WTC11 (cell line): Measurements from ENCODE around the gene SLC48A1. TPM values are rescaled to one million over a fixed set of nuclear protein-coding genes. Genes with fewer than 3 reads are reported as not detected.

ENCODE experiments used
- ATAC-seq: fragments of 200-7000 bp; cut with Tn5 transposase; 2 replicates; pipeline ENCODE4 v1.10.0; 2021; ENCODE audit warnings: mild to moderate bottlenecking, moderate library complexity
- CTCF ChIA-PET: fragments of 300-600 bp; sonication (Branson Sonifier 250); formaldehyde crosslinking; loops from one replicate; lab custom pipeline; 2021; ENCODE audit warnings: antibody characterized with exemption; lab: Charles Lee
- POLR2A ChIA-PET: fragments of 350-600 bp; sonication (Branson Sonifier 250); formaldehyde crosslinking; loops from one replicate; lab custom pipeline; 2021; ENCODE audit warnings: antibody characterized with exemption; lab: Charles Lee
- DNase-seq: peaks from one replicate; pipeline ENCODE4 v3.0.0; 2021; ENCODE audit warnings: low spot score
- H3K27ac Mint-ChIP-seq: 2 replicates; pipeline ENCODE4 v1.8.0; 2021; ENCODE audit warnings: mixed read lengths
- H3K27me3 Mint-ChIP-seq: 2 replicates; pipeline ENCODE4 v1.8.0; 2021; ENCODE audit warnings: low read depth, mild to moderate bottlenecking, moderate library complexity, mixed read lengths
- H3K36me3 Mint-ChIP-seq: 2 replicates; pipeline ENCODE4 v1.8.0; 2021; ENCODE audit warnings: mixed read lengths
- H3K4me1 Mint-ChIP-seq: 2 replicates; pipeline ENCODE4 v1.8.0; 2022; ENCODE audit warnings: mixed read lengths
- H3K4me3 Mint-ChIP-seq: 2 replicates; pipeline ENCODE4 v1.8.0; 2021; ENCODE audit warnings: mild to moderate bottlenecking, moderate library complexity, mixed read lengths
- H3K9me3 Mint-ChIP-seq: 2 replicates; pipeline ENCODE4 v1.8.0; 2021; ENCODE audit warnings: mixed read lengths
- ESRRA ChIP-seq: sonication (generic); formaldehyde crosslinking; IDR thresholded peaks from 2 replicates; pipeline ENCODE4 v1.8.1; 2022; ENCODE audit warnings: mild to moderate bottlenecking, missing genetic modification reagents, borderline replicate concordance
- FOXJ3 ChIP-seq: sonication (generic); formaldehyde crosslinking; IDR thresholded peaks from 2 replicates; pipeline ENCODE4 v1.9.0; 2021; ENCODE audit warnings: missing genetic modification reagents, mild to moderate bottlenecking, borderline replicate concordance
- GABPB1 ChIP-seq: sonication (generic); formaldehyde crosslinking; IDR thresholded peaks from 2 replicates; pipeline ENCODE4 v1.8.1; 2023; ENCODE audit warnings: mild to moderate bottlenecking, missing genetic modification reagents
- GTF2I ChIP-seq: fragments of 250-450 bp; sonication (Bioruptor Pico); conservative IDR thresholded peaks from 2 replicates; pipeline ENCODE4 v1.4.0; 2021; ENCODE audit warnings: mild to moderate bottlenecking
- KAT7 ChIP-seq: sonication (generic); formaldehyde crosslinking; IDR thresholded peaks from 2 replicates; pipeline ENCODE4 v1.8.1; 2023; ENCODE audit warnings: missing genetic modification reagents, mild to moderate bottlenecking, borderline replicate concordance
- NFATC4 ChIP-seq: fragments of 250-450 bp; sonication (Bioruptor Pico); IDR thresholded peaks from 2 replicates; pipeline ENCODE4 v1.9.0; 2021; ENCODE audit warnings: mild to moderate bottlenecking
- NFE2L1 ChIP-seq: sonication (generic); formaldehyde crosslinking; IDR thresholded peaks from 2 replicates; pipeline ENCODE4 v1.8.1; 2023; ENCODE audit warnings: missing genetic modification reagents
- NR1H2 ChIP-seq: sonication (generic); formaldehyde crosslinking; IDR thresholded peaks from 2 replicates; pipeline ENCODE4 v1.9.0; 2021; ENCODE audit warnings: mild to moderate bottlenecking, moderate library complexity, missing genetic modification reagents
- NR2C2 ChIP-seq: sonication (generic); formaldehyde crosslinking; IDR thresholded peaks from 2 replicates; pipeline ENCODE4 v1.8.0; 2022; ENCODE audit warnings: mild to moderate bottlenecking, missing genetic modification reagents
- PRRX2 ChIP-seq: fragments of 250-450 bp; sonication (Bioruptor Pico); IDR thresholded peaks from 2 replicates; pipeline ENCODE4 v1.8.0; 2021; ENCODE audit warnings: mild to moderate bottlenecking
- RORB ChIP-seq: fragments of 250-450 bp; sonication (Bioruptor Pico); IDR thresholded peaks from 2 replicates; pipeline ENCODE4 v1.9.0; 2021; ENCODE audit warnings: mild to moderate bottlenecking
- TP53 ChIP-seq: sonication (generic); formaldehyde crosslinking; IDR thresholded peaks from 2 replicates; pipeline ENCODE4 v1.8.1; 2023; ENCODE audit warnings: mild to moderate bottlenecking, missing genetic modification reagents
- ZBTB21 ChIP-seq: sonication (generic); formaldehyde crosslinking; IDR thresholded peaks from 2 replicates; pipeline ENCODE4 v1.8.1; 2023; ENCODE audit warnings: mild to moderate bottlenecking, missing genetic modification reagents, borderline replicate concordance
- ZNF138 ChIP-seq: sonication (generic); formaldehyde crosslinking; conservative IDR thresholded peaks from 2 replicates; pipeline ENCODE4 v1.8.1; 2022; ENCODE audit warnings: mild to moderate bottlenecking, moderate library complexity, missing genetic modification reagents
- ZNF219 ChIP-seq: sonication (generic); formaldehyde crosslinking; IDR thresholded peaks from 2 replicates; pipeline ENCODE4 v1.8.0; 2023; ENCODE audit warnings: missing genetic modification reagents, mild to moderate bottlenecking, borderline replicate concordance
- ZNF232 ChIP-seq: sonication (generic); formaldehyde crosslinking; IDR thresholded peaks from 2 replicates; pipeline ENCODE4 v1.8.0; 2022; ENCODE audit warnings: mild to moderate bottlenecking, missing genetic modification reagents
- ZNF263 ChIP-seq: sonication (generic); formaldehyde crosslinking; IDR thresholded peaks from 2 replicates; pipeline ENCODE4 v1.8.1; 2022; ENCODE audit warnings: low read depth, mild to moderate bottlenecking, moderate library complexity, missing genetic modification reagents
- ZNF423 ChIP-seq: fragments of 250-450 bp; sonication (Bioruptor Pico); IDR thresholded peaks from 2 replicates; pipeline ENCODE4 v2.1.2; 2022; ENCODE audit warnings: mild to moderate bottlenecking, moderate library complexity
- ZNF425 ChIP-seq: fragments of 250-450 bp; sonication (Bioruptor Pico); conservative IDR thresholded peaks from 2 replicates; pipeline ENCODE4 v1.9.0; 2021; ENCODE audit warnings: mild to moderate bottlenecking
- total RNA-seq: library from RNA; stranded (reverse); gene quantifications from 3 replicates; pipeline ENCODE4 v1.2.3, GENCODE V29; 2021
- TF ChIP-seq, protein P1 (sequence below): fragments of 250-450 bp; sonication (Bioruptor Pico); IDR thresholded peaks from 2 replicates; pipeline ENCODE4 v2.1.2; 2022; ENCODE audit warnings: mild to moderate bottlenecking, moderate library complexity
- TF ChIP-seq, protein P2 (sequence below): sonication (generic); formaldehyde crosslinking; IDR thresholded peaks from 2 replicates; pipeline ENCODE4 v1.8.0; 2022; ENCODE audit warnings: missing genetic modification reagents
- TF ChIP-seq, protein P3 (sequence below): sonication (generic); formaldehyde crosslinking; IDR thresholded peaks from 2 replicates; pipeline ENCODE4 v1.8.0; 2022; ENCODE audit warnings: mild to moderate bottlenecking, missing genetic modification reagents
- TF ChIP-seq, protein P4 (sequence below): sonication (generic); formaldehyde crosslinking; conservative IDR thresholded peaks from 2 replicates; pipeline ENCODE4 v1.8.1; 2023; ENCODE audit warnings: mild to moderate bottlenecking, low read depth, missing genetic modification reagents, moderate library complexity

SLC48A1 gene
- total RNA-seq, 1 experiment from 2014 or later, result 13.8 TPM

DNA sequence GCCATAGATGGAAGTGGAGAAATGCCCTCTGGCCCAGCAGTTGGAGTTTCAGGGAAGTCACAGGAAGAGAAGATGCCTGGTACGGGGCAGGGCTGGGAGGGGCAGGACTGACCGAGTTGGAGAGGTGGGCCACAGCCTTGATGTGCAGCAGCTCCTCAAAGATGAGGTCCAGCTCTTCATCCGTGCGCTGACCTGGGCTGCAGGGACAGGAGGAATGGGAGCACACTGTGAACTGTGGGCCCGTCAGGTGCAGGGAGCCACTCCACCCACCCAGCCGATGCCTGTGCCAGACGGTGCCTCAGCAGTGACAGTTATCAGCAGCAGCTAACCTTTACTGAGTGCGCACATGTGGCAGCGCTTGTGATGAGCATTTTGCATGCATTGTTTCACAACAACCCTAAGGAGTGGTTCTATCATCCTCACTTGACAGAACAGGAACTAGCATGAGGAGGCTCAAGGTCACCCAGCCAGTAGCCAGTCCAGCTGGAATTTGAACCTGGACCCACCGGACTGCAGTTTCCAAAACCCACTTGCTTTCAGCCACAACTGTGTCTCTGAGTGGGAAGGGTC, 22.7 kb upstream of the SLC48A1 start:
- TF ChIP-seq, protein P1, sequence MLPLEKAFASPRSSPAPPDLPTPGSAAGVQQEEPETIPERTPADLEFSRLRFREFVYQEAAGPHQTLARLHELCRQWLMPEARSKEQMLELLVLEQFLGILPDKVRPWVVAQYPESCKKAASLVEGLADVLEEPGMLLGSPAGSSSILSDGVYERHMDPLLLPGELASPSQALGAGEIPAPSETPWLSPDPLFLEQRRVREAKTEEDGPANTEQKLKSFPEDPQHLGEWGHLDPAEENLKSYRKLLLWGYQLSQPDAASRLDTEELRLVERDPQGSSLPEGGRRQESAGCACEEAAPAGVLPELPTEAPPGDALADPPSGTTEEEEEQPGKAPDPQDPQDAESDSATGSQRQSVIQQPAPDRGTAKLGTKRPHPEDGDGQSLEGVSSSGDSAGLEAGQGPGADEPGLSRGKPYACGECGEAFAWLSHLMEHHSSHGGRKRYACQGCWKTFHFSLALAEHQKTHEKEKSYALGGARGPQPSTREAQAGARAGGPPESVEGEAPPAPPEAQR (CRISPR knock-in tag), result no peak
- no peak for TF ChIP-seq ZNF138 (CRISPR knock-in tag)
- no peak for TF ChIP-seq RORB (CRISPR knock-in tag)
- TF ChIP-seq GTF2I (CRISPR knock-in tag), result no peak
- no peak for TF ChIP-seq TP53 (CRISPR knock-in tag)
- no peak for TF ChIP-seq ZNF219 (CRISPR knock-in tag)
- no peak for TF ChIP-seq GABPB1 (CRISPR knock-in tag)
- no peak for TF ChIP-seq ESRRA (CRISPR knock-in tag)
- no peak for TF ChIP-seq ZNF425 (CRISPR knock-in tag)
- TF ChIP-seq FOXJ3 (CRISPR knock-in tag), result no peak
- no peak for TF ChIP-seq NFE2L1
- TF ChIP-seq NR2C2 (CRISPR knock-in tag), result no peak
- TF ChIP-seq NFATC4, result no peak
- Mint-ChIP-seq H3K27me3 (no peaks in the 10 kb centered on the region), H3K4me3 (no peak overlapping the region), H3K27ac (no peak overlapping the region), H3K4me1 (peaks cover 47% of the 10 kb centered on the region), H3K36me3 (no peaks in the 10 kb centered on the region), H3K9me3 (no peaks in the 10 kb centered on the region)
- ChIA-PET CTCF (interaction anchor here (10.5 kb wide), 1 partner anchor 18 kb away, joined by 157 read pairs; no protein-coding TSS in a partner anchor), POLR2A (no interaction called here)
- DNase-seq (no peak), ATAC-seq (no peak)

DNA sequence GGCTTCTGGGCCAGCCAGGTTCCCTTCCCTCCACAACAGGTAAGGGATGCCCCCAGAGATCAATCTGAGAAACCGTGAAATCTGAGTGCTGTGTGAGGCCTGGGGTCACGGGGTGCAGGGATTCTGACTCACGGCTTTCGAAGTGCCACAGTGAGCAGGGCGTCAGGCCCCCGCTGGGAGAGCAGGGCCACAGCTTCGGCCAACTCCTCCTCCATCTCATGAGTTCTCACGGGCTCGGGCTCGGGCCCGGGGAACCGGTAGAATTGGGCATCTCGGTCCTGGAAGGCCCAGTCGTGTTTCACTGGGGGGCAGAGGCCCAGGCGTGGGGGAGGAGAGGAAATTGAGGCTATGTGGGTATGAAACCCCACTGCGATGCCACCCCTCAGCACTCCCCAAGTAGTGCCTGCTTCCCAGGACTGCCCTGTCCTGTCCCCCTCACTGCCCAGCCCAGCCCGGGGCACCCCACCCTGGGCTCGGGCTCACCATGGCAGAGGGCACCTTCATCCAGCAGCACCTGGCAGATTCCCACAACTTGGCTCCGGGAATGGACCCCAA, 22.0 kb upstream of the SLC48A1 start:
- Mint-ChIP-seq H3K27me3 (no peaks in the 10 kb centered on the region), H3K27ac (no peak overlapping the region), H3K36me3 (no peaks in the 10 kb centered on the region), H3K4me1 (peaks cover 49% of the 10 kb centered on the region), H3K4me3 (no peak overlapping the region), H3K9me3 (no peaks in the 10 kb centered on the region)
- POLR2A ChIA-PET, result no interaction called here
- CTCF ChIA-PET, result interaction anchor here (1.0 to 10.5 kb wide), 4 partner anchors 9 to 87 kb away, joined by 4 to 173 read pairs (median 86); no protein-coding TSS in a partner anchor
- no peak for DNase-seq
- ATAC-seq, result no peak
- TF ChIP-seq ZBTB21 (CRISPR knock-in tag) (no peak), NR1H2 (CRISPR knock-in tag) (no peak), ZNF232 (CRISPR knock-in tag) (no peak), PRRX2 (CRISPR knock-in tag) (no peak), GTF2I (CRISPR knock-in tag) (no peak), ZNF263 (CRISPR knock-in tag) (no peak), KAT7 (no peak), ZNF423 (no peak)
- TF ChIP-seq, protein P2, sequence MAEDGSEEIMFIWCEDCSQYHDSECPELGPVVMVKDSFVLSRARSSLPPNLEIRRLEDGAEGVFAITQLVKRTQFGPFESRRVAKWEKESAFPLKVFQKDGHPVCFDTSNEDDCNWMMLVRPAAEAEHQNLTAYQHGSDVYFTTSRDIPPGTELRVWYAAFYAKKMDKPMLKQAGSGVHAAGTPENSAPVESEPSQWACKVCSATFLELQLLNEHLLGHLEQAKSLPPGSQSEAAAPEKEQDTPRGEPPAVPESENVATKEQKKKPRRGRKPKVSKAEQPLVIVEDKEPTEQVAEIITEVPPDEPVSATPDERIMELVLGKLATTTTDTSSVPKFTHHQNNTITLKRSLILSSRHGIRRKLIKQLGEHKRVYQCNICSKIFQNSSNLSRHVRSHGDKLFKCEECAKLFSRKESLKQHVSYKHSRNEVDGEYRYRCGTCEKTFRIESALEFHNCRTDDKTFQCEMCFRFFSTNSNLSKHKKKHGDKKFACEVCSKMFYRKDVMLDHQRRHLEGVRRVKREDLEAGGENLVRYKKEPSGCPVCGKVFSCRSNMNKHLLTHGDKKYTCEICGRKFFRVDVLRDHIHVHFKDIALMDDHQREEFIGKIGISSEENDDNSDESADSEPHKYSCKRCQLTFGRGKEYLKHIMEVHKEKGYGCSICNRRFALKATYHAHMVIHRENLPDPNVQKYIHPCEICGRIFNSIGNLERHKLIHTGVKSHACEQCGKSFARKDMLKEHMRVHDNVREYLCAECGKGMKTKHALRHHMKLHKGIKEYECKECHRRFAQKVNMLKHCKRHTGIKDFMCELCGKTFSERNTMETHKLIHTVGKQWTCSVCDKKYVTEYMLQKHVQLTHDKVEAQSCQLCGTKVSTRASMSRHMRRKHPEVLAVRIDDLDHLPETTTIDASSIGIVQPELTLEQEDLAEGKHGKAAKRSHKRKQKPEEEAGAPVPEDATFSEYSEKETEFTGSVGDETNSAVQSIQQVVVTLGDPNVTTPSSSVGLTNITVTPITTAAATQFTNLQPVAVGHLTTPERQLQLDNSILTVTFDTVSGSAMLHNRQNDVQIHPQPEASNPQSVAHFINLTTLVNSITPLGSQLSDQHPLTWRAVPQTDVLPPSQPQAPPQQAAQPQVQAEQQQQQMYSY (CRISPR knock-in tag), result no peak
- TF ChIP-seq, protein P3, sequence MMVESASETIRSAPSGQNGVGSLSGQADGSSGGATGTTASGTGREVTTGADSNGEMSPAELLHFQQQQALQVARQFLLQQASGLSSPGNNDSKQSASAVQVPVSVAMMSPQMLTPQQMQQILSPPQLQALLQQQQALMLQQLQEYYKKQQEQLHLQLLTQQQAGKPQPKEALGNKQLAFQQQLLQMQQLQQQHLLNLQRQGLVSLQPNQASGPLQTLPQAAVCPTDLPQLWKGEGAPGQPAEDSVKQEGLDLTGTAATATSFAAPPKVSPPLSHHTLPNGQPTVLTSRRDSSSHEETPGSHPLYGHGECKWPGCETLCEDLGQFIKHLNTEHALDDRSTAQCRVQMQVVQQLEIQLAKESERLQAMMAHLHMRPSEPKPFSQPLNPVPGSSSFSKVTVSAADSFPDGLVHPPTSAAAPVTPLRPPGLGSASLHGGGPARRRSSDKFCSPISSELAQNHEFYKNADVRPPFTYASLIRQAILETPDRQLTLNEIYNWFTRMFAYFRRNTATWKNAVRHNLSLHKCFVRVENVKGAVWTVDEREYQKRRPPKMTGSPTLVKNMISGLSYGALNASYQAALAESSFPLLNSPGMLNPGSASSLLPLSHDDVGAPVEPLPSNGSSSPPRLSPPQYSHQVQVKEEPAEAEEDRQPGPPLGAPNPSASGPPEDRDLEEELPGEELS (CRISPR knock-in tag), result no peak
- TF ChIP-seq, protein P4, sequence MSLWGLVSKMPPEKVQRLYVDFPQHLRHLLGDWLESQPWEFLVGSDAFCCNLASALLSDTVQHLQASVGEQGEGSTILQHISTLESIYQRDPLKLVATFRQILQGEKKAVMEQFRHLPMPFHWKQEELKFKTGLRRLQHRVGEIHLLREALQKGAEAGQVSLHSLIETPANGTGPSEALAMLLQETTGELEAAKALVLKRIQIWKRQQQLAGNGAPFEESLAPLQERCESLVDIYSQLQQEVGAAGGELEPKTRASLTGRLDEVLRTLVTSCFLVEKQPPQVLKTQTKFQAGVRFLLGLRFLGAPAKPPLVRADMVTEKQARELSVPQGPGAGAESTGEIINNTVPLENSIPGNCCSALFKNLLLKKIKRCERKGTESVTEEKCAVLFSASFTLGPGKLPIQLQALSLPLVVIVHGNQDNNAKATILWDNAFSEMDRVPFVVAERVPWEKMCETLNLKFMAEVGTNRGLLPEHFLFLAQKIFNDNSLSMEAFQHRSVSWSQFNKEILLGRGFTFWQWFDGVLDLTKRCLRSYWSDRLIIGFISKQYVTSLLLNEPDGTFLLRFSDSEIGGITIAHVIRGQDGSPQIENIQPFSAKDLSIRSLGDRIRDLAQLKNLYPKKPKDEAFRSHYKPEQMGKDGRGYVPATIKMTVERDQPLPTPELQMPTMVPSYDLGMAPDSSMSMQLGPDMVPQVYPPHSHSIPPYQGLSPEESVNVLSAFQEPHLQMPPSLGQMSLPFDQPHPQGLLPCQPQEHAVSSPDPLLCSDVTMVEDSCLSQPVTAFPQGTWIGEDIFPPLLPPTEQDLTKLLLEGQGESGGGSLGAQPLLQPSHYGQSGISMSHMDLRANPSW (CRISPR knock-in tag), result no peak
